C4-2B (cell line): Measurements from ENCODE around the gene ZNF516.

Source experiments
- CTCF ChIP-seq: fragments of 450-650 bp; conservative IDR thresholded peaks from 2 replicates; pipeline ENCODE4 v1.5.1; 2017; ENCODE audit warnings: mild to moderate bottlenecking
- ZFX ChIP-seq: fragments of 450-650 bp; IDR thresholded peaks from 2 replicates; pipeline ENCODE4 v1.6.1; 2017

DNA sequence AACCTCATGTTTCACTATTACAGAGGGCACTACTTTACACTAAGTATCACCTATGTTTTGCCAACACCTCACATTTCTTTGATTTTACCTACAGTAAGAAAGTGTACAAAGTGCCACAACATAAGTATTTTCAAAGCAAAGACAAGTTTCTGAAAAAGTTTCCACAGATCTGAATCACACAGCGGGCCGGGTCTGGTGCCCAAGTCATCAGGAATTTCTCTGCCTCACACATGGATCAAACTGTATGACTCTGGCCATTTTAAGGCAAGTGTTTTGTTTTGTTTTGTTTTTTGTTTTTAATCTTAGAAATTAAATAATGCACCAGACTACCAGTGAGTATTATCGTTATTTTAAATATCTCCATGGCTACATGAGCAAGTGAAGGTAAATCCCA, 73.4 kb downstream of the ZNF516 start:
- TF ChIP-seq CTCF (no peak), ZFX (no peak)
